Activated naive CD4-positive, alpha-beta T cell treated with anti-CD3 and anti-CD28 coated beads, Interleukin-2, amount 50 U/mL, for 72 hours (primary cell): ENCODE results near the gene PLEKHH1. TPM values are rescaled to one million over a fixed set of nuclear protein-coding genes. Genes with fewer than 3 reads are reported as not detected.

Source experiments
- ATAC-seq, 2 donors: fragments of 150-1000 bp; cut with Tn5 transposase; 2 replicates each; pipeline ENCODE4 v1.10.0; 2021; ENCODE audit warnings: mild to moderate bottlenecking in 2 of 2, moderate library complexity in 2 of 2
- DNase-seq, 2 donors: peaks; one replicate each; pipeline ENCODE4 v3.0.0; 2021 to 2022; ENCODE audit warnings: low spot score in 2 of 2
- H3K27ac Mint-ChIP-seq, 2 donors: one replicate each; pipeline ENCODE4 v1.8.0; 2022; ENCODE audit warnings: mild to moderate bottlenecking in 2 of 2, mixed read lengths in 2 of 2
- H3K36me3 Mint-ChIP-seq, 2 donors: one replicate each; pipeline ENCODE4 v1.8.0; 2022; ENCODE audit warnings: mixed read lengths in 2 of 2
- H3K9me3 Mint-ChIP-seq, 2 donors: one replicate each; pipeline ENCODE4 v1.8.0; 2022; ENCODE audit warnings: mixed read lengths in 2 of 2
- total RNA-seq, 2 donors: library from RNA; stranded (reverse); gene quantifications; one replicate each; pipeline ENCODE4 v1.2.3, GENCODE V29; 2022

PLEKHH1 gene
- total RNA-seq, 2 donors from 2014 or later = 1.1 to 9.1 TPM

GRCh38 chr14:67569011-67569650 is 36.0 kb downstream of the PLEKHH1 start:
- no peak for ATAC-seq
- DNase-seq = peak in 1 of 2 donors; percentile 38
- Mint-ChIP-seq H3K36me3 (no peaks in the 10 kb centered on the region), H3K9me3 (no peaks in the 10 kb centered on the region), H3K27ac (no peak overlapping the region)

- DNase-seq (peak in 1 of 2 donors; percentile 23), ATAC-seq (no peak)
- no peaks in the 10 kb centered on the region for H3K36me3 Mint-ChIP-seq
- H3K9me3 Mint-ChIP-seq = no peaks in the 10 kb centered on the region
- H3K27ac Mint-ChIP-seq = no peak overlapping the region
Observed at GRCh38 chr14:67569651-67570290, 36.7 kb downstream of the PLEKHH1 start.

- no peak for ATAC-seq
- peak in 1 of 2 donors; percentile 23 for DNase-seq
- Mint-ChIP-seq H3K9me3 (no peaks in the 10 kb centered on the region), H3K36me3 (no peaks in the 10 kb centered on the region), H3K27ac (no peak overlapping the region)
Observed at GRCh38 chr14:67570453-67570852, 37.4 kb downstream of the PLEKHH1 start.

GRCh38 chr14:67571275-67571990 is 38.3 kb downstream of the PLEKHH1 start:
- Mint-ChIP-seq H3K36me3 (no peaks in the 10 kb centered on the region), H3K9me3 (no peaks in the 10 kb centered on the region), H3K27ac (no peak overlapping the region)
- peak; percentile 90 to 93 for ATAC-seq
- peak in 1 of 2 donors; percentile 69 for DNase-seq

GRCh38 chr14:67571991-67572323 is 38.9 kb downstream of the PLEKHH1 start:
- ATAC-seq (no peak), DNase-seq (no peak)
- H3K9me3 Mint-ChIP-seq = no peaks in the 10 kb centered on the region
- no peak overlapping the region for H3K27ac Mint-ChIP-seq
- H3K36me3 Mint-ChIP-seq = no peaks in the 10 kb centered on the region

- Mint-ChIP-seq H3K27ac (no peak overlapping the region), H3K36me3 (no peaks in the 10 kb centered on the region), H3K9me3 (no peaks in the 10 kb centered on the region)
- DNase-seq = peak in 1 of 2 donors; percentile 41
- no peak for ATAC-seq
Observed at GRCh38 chr14:67572608-67573007, 39.5 kb downstream of the PLEKHH1 start.

GRCh38 chr14:67573228-67574010 is 40.3 kb downstream of the PLEKHH1 start:
- Mint-ChIP-seq H3K27ac (no peak overlapping the region), H3K36me3 (no peaks in the 10 kb centered on the region), H3K9me3 (no peaks in the 10 kb centered on the region)
- ATAC-seq = no peak
- DNase-seq = no peak

- no peaks in the 10 kb centered on the region for H3K9me3 Mint-ChIP-seq
- ATAC-seq = no peak
Observed at GRCh38 chr14:67574156-67574555, 41.1 kb downstream of the PLEKHH1 start.

GRCh38 chr14:67574806-67575205 is 41.7 kb downstream of the PLEKHH1 start:
- H3K27ac Mint-ChIP-seq = no peak overlapping the region
- H3K36me3 Mint-ChIP-seq = no peaks in the 10 kb centered on the region
- H3K9me3 Mint-ChIP-seq = no peaks in the 10 kb centered on the region
- ATAC-seq = no peak
- DNase-seq = peak in 1 of 2 donors; percentile 3

More at GRCh38 chr14:67574156-67574555, 41.1 kb downstream of the PLEKHH1 start:
- H3K27ac Mint-ChIP-seq = no peak overlapping the region
- DNase-seq = peak in 1 of 2 donors; percentile 51
- no peaks in the 10 kb centered on the region for H3K36me3 Mint-ChIP-seq

GRCh38 chr14:67575684-67576083 is 42.6 kb downstream of the PLEKHH1 start:
- no peaks in the 10 kb centered on the region for H3K9me3 Mint-ChIP-seq
- no peak overlapping the region for H3K27ac Mint-ChIP-seq
- H3K36me3 Mint-ChIP-seq = no peaks in the 10 kb centered on the region
- DNase-seq = peak in 1 of 2 donors; percentile 40
- ATAC-seq = no peak

GRCh38 chr14:67576216-67576955 is 43.3 kb downstream of the PLEKHH1 start:
- Mint-ChIP-seq H3K36me3 (no peaks in the 10 kb centered on the region), H3K9me3 (no peaks in the 10 kb centered on the region), H3K27ac (no peak overlapping the region)
- ATAC-seq (no peak), DNase-seq (peak in 1 of 2 donors; percentile 13)

GRCh38 chr14:67577181-67577808 is 44.2 kb downstream of the PLEKHH1 start:
- Mint-ChIP-seq H3K27ac (no peak overlapping the region), H3K9me3 (no peaks in the 10 kb centered on the region), H3K36me3 (no peaks in the 10 kb centered on the region)
- peak in 1 of 2 donors; percentile 37 for DNase-seq
- no peak for ATAC-seq

- ATAC-seq = no peak
Observed at GRCh38 chr14:67577909-67578749, 45.0 kb downstream of the PLEKHH1 start.

GRCh38 chr14:67579040-67579439 is 46.0 kb downstream of the PLEKHH1 start:
- Mint-ChIP-seq H3K9me3 (no peaks in the 10 kb centered on the region), H3K27ac (no peak overlapping the region), H3K36me3 (no peaks in the 10 kb centered on the region)
- ATAC-seq = no peak
- DNase-seq = peak in 1 of 2 donors; percentile 34

More at GRCh38 chr14:67577909-67578749, 45.0 kb downstream of the PLEKHH1 start:
- peak in 1 of 2 donors; percentile 52 for DNase-seq
- no peak overlapping the region for H3K27ac Mint-ChIP-seq
- no peaks in the 10 kb centered on the region for H3K36me3 Mint-ChIP-seq
- no peaks in the 10 kb centered on the region for H3K9me3 Mint-ChIP-seq

GRCh38 chr14:67579636-67580035 is 46.5 kb downstream of the PLEKHH1 start:
- H3K27ac Mint-ChIP-seq = peak overlapping the region in 1 of 2 donors; percentile 5
- peak in 1 of 2 donors; percentile 30 for DNase-seq
- H3K36me3 Mint-ChIP-seq = no peaks in the 10 kb centered on the region
- no peaks in the 10 kb centered on the region for H3K9me3 Mint-ChIP-seq
- no peak for ATAC-seq
